Kidney (tissue), 14 donors: Measurements from ENCODE around the gene GOSR1. TPM values are rescaled to one million over a fixed set of nuclear protein-coding genes. Genes with fewer than 3 reads are reported as not detected.

ENCODE experiments used
- DNase-seq, 5 donors: peaks; one replicate each; pipeline ENCODE4 v3.0.0-alpha.2; 2013 to 2020
- FAIRE-seq: peaks from 2 replicates; lab custom pipeline; 2012; peaks lifted over from hg19 to GRCh38; lab: Jason Lieb, UNC
- H3K27ac ChIP-seq, 2 donors: one replicate each; pipeline ENCODE4 v1.7.0; 2013; ENCODE audit warnings: low read depth in 2 of 2, low read length in 2 of 2, inconsistent platforms in 1 of 2
- H3K27me3 ChIP-seq: one replicate; pipeline ENCODE4 v1.7.1; 2013; ENCODE audit warnings: low read length, inconsistent platforms; ENCODE audit not compliant: control insufficient read depth, insufficient read depth
- H3K36me3 ChIP-seq, 3 donors: one replicate each; pipeline versions ENCODE4 v1.7.0 to v1.7.1; 2013; ENCODE audit warnings: low read length in 3 of 3, control low read depth in 1 of 3, inconsistent platforms in 1 of 3; ENCODE audit not compliant: insufficient read depth in 3 of 3, control insufficient read depth in 2 of 3
- H3K4me1 ChIP-seq, 3 donors: one replicate each; pipeline versions ENCODE4 v1.7.0 to v1.7.1; 2013; ENCODE audit warnings: low read length in 3 of 3, inconsistent platforms in 1 of 3, low read depth in 1 of 3; ENCODE audit not compliant: control insufficient read depth in 2 of 3, insufficient read depth in 2 of 3
- H3K4me3 ChIP-seq, 3 donors: one replicate each; pipeline versions ENCODE4 v1.7.0 to v1.8.1; 2013; ENCODE audit warnings: low read length in 3 of 3, control low read depth in 1 of 3, inconsistent platforms in 1 of 3
- H3K9ac ChIP-seq, 3 donors: one replicate each; pipeline versions ENCODE4 v1.7.0 to v1.7.1; 2013; ENCODE audit warnings: low read length in 3 of 3, control low read depth in 1 of 3, inconsistent platforms in 1 of 3
- H3K9me3 ChIP-seq, 3 donors: one replicate each; pipeline versions ENCODE4 v1.7.0 to v1.7.1; 2013; ENCODE audit warnings: low read length in 3 of 3, control low read depth in 1 of 3, inconsistent platforms in 1 of 3; ENCODE audit not compliant: control insufficient read depth in 2 of 3, insufficient read depth in 1 of 3
- CTCF ChIP-seq: IDR thresholded peaks from 3 replicates; pipeline ENCODE4 v1.5.1; 2012; ENCODE audit warnings: mild to moderate bottlenecking, moderate library complexity, borderline replicate concordance; ENCODE audit not compliant: insufficient read depth; ENCODE audit errors: extremely low read depth
- intact Hi-C: fragments of 100-400 bp; cut with DNase I; formaldehyde crosslinking; loops from one replicate; pipeline ENCODE4 v1.11.1; 2022
- polyA plus RNA-seq: library from polyadenylated mRNA; stranded (reverse); fragments of 350-450 nt; fragmentation: Illumina TruSeq; extraction: RNeasy Lipid Tissue Mini Kit (QIAGEN cat#74804); gene quantifications from one replicate; pipeline ENCODE4 v1.2.3, GENCODE V29; 2014; ENCODE audit warnings: low read depth, low replicate concordance; ENCODE audit not compliant: insufficient read depth
- total RNA-seq: library from RNA; stranded (reverse); fragmentation: NEBNext Ultra II Directional; extraction: Animal tissue kit (Norgen Biotek cat#: 25700); gene quantifications from one replicate; pipeline ENCODE4 v1.2.1, GENCODE V29; 2021
- donor health status: control.
- donor health status: control.
- donor health status: control.
- donor health status: control.
- donor health status: control.
- donor health status: DM: yes; HTN: yes; CAD: no.
- donor health status: Normal renal cell carcinoma (clear cell type).

The GOSR1 gene
- total and polyA plus RNA-seq, 2 donors from 2014 or later = 16.8 to 65.6 TPM

- H3K36me3 ChIP-seq = no peaks in the 10 kb centered on the region
- intact Hi-C loops = no loop called here
- peaks cover 0 to 7% (median 3%) of the 10 kb centered on the region in 3 donors for H3K4me1 ChIP-seq
- no peak overlapping the region for H3K4me3 ChIP-seq
- no peaks in the 10 kb centered on the region for H3K27me3 ChIP-seq
- no peak for FAIRE-seq
- H3K9ac ChIP-seq = no peak overlapping the region
- H3K9me3 ChIP-seq = no peaks in the 10 kb centered on the region
- TF ChIP-seq CTCF = no peak
- no peak for DNase-seq
- H3K27ac ChIP-seq = no peak overlapping the region
Measured at GRCh38 chr17:30475206-30475605, 2.0 kb upstream of the GOSR1 start.

- H3K9ac ChIP-seq = peak overlapping the region; percentile 97 to 100 (median 99)
- DNase-seq = no peak
- TF ChIP-seq CTCF = no peak
- no peak for FAIRE-seq
- no peaks in the 10 kb centered on the region for H3K9me3 ChIP-seq
- peak overlapping the region; percentile 95 to 100 (median 97) for H3K4me3 ChIP-seq
- H3K27ac ChIP-seq = peak overlapping the region; percentile 36 to 94
- no peaks in the 10 kb centered on the region for H3K27me3 ChIP-seq
- intact Hi-C loops = no loop called here
- H3K36me3 ChIP-seq = peaks cover 0 to 4% (median 3%) of the 10 kb centered on the region in 3 donors
- peaks cover 0 to 7% (median 3%) of the 10 kb centered on the region in 3 donors for H3K4me1 ChIP-seq
Measured at GRCh38 chr17:30476726-30477082, 504 bp upstream of the GOSR1 start.

- no peaks in the 10 kb centered on the region for H3K9me3 ChIP-seq
- DNase-seq (no peak), FAIRE-seq (no peak)
- H3K4me3 ChIP-seq = peak overlapping the region; percentile 95 to 100 (median 97)
- peak overlapping the region; percentile 93 to 94 for H3K27ac ChIP-seq
- TF ChIP-seq CTCF = no peak
- H3K9ac ChIP-seq = peak overlapping the region; percentile 97 to 100 (median 99)
- H3K27me3 ChIP-seq = no peaks in the 10 kb centered on the region
- H3K4me1 ChIP-seq = peaks cover 0 to 7% (median 3%) of the 10 kb centered on the region in 3 donors
- intact Hi-C loops = no loop called here
- H3K36me3 ChIP-seq = peaks cover 2 to 4% (median 3%) of the 10 kb centered on the region in 3 donors
Measured at GRCh38 chr17:30477774-30478115, 537 bp downstream of the GOSR1 start.

- FAIRE-seq (no peak), DNase-seq (no peak)
- Histone ChIP-seq H3K9me3 (no peaks in the 10 kb centered on the region), H3K4me3 (no peak overlapping the region), H3K4me1 (peaks cover 0 to 3% (median 0%) of the 10 kb centered on the region in 3 donors), H3K27ac (no peak overlapping the region), H3K9ac (no peak overlapping the region), H3K27me3 (no peaks in the 10 kb centered on the region), H3K36me3 (peaks cover 17 to 35% (median 19%) of the 10 kb centered on the region in 3 donors)
- TF ChIP-seq CTCF = no peak
- intact Hi-C loops = no loop called here
Measured at GRCh38 chr17:30482555-30482954, 5.3 kb downstream of the GOSR1 start.
